ENCODE data around the gene WSB1. TPM values are rescaled to one million over a fixed set of nuclear protein-coding genes. Genes with fewer than 3 reads are reported as not detected.

WSB1 gene, protein sequence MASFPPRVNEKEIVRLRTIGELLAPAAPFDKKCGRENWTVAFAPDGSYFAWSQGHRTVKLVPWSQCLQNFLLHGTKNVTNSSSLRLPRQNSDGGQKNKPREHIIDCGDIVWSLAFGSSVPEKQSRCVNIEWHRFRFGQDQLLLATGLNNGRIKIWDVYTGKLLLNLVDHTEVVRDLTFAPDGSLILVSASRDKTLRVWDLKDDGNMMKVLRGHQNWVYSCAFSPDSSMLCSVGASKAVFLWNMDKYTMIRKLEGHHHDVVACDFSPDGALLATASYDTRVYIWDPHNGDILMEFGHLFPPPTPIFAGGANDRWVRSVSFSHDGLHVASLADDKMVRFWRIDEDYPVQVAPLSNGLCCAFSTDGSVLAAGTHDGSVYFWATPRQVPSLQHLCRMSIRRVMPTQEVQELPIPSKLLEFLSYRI
- 391 and 967 TPM in 2 replicates for total RNA-seq

DNA sequence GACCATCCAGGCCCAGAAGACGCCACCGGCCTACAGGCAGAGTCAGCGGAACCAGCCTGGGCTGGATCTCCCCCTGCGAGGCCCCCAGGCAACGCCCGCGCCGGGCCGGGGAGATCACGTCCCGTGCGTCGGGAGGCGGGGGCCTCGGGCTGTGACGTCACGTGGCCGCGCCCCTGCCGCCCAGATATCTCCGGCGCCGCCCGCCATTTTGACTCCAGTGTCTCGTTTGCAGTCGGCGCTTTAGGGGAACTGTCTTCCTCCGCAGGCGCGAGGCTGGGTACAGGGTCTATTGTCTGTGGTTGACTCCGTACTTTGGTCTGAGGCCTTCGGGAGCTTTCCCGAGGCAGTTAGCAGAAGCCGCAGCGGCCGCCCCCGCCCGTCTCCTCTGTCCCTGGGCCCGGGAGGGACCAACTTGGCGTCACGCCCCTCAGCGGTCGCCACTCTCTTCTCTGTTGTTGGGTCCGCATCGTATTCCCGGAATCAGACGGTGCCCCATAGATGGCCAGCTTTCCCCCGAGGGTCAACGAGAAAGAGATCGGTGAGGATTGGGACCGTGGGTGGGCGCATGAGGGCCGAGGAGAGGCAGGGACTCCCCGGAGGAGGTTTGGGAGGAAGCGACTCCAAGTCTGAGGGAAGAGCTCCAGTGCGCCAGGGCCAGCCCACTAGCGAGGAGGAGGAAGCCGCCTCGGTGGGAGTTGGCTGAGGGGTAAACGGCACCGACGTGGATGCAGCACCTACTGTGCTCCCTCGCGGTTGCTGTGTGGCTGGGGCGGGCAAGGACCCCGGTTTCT is at the start of gene WSB1:
TSS of gene WSB1 (plus strand) at position 217 of the 791 bp plus-strand sequence. CDS start at position 499, 282 bp downstream.

Small RNA genes lying within 50 kb of the gene (small RNA-seq; reads per million reads assigned to genes)
- gene MIR4522 = not detected

Other genes starting within 250 kb of the WSB1 start
- 42.3 and 42.8 TPM in 2 replicates for gene KSR1, start 162.3 kb downstream of the WSB1 start, total RNA-seq

Data from vein endothelial cell (primary cell).